Activated CD4-positive, alpha-beta T cell treated with anti-CD3 and anti-CD28 coated beads, Interleukin-2, Interleukin-4, amounts not matched to agents 100 ng/mL and 50 ng/mL, durations not matched to agents 16 hours and 8 hours (primary cell): ENCODE measurements around the gene STK11IP.

Experiments
- DNase-seq: peaks from one replicate; pipeline ENCODE4 v3.0.0-alpha.2; 2020; ENCODE audit warnings: low spot score

Gene STK11IP

DNA sequence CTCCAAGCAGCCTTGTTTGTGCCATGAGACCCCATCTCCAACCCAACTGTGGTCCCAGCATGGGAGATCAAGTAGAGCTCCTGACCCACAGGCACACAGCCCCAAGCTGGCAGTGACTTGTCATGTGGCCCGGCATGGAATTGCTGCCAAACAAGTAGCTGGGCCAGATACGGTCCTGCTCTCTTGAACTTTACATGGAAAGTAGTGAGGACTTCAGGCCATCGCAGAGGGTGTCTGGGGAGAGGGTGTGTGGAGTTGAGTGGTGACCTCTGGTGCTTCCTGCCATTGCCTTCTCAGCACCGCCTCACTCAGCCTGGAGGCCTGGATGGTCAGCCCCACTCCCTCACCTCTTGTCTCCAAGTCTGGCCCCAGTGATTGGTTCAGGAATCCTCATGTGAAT is 18.9 kb downstream of the STK11IP start:
- no peak for DNase-seq

- DNase-seq: no peak
These were observed 21.1 kb downstream of the STK11IP start for GRCh38 chr2:219618733-219619122.

- DNase-seq: no peak
These were observed 21.6 kb downstream of the STK11IP start for GRCh38 chr2:219619235-219619634.

GRCh38 chr2:219620546-219620945 is 22.9 kb downstream of the STK11IP start:
- no peak for DNase-seq

DNA sequence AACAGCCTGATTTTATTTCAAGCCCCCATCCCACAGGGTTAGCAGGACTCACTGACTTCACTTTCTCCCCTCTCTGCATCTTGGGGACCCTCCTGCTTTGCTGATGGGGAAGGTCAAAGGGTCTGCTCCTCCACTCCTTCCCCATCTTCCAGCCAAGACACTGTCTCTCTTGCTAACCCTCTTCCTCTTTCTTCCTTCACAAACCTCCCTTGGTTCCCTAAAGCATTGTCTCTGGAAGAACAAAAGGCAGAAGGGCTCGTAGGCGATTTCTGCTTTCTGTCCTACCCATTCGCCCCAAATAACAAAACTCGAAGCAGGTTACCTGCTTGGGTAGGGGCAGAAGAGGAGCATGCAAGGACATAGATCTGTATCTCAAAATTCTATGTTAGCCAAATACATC is 24.3 kb downstream of the STK11IP start:
- no peak for DNase-seq

DNA sequence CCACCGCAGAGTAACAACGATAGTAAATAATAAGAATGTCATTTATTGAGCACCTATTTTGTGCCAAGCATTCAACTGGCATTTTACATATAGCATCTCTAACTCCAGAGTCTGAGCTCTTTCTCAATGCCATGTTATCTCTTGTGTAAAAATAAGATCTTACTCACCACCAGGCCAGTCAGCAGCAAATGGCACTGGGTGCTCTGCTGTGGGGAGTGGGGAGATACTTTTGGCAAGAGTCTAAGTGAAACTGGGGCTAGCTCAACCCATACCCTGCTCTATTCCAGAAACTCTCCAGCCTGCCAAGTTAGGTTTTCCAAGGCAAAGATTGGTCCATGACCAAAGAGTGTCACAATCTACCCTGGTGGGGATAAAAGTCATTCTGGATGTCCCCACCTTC is 24.8 kb downstream of the STK11IP start:
- no peak for DNase-seq

- no peak for DNase-seq
These were observed 26.9 kb downstream of the STK11IP start for GRCh38 chr2:219624565-219624964.

DNA sequence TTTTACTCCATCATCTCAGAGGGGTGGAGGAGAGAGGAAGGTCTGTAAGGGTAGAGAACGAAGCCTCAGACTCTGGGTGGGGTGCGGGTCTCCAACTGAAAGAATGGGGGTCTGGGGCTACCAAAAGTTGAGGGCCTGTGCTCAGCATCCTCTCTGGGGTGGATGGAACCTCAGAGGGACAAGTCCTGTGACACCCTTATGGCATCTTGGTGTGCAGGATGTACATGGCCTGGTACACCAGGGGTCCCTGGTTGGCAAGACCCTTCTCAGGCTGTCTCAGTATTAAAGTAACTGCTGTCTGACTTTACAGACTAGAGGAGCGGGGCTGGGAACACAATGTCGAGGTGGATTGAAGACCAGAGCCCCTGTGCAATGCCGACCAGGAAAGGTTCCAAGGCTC is 27.5 kb downstream of the STK11IP start:
- no peak for DNase-seq

DNA sequence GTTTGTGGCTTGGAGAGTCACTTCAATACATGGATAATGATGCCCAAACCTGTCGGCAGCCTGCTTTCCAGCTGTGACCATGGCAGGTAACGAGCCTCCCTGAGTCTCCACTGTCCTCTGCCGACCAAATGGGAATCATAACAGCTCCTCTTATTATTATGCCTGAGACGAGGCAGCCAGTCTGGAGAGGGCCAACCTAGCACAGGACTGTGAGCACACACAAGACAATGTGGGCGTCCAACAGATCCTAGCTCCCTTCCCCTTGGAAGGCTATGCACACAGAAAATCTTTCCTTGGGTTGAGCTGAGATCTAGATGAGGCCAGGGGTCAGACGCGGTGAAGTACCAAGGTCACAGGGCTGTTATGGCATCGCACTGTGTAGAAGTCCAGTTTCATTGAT is 28.9 kb downstream of the STK11IP start:
- DNase-seq: no peak

DNA sequence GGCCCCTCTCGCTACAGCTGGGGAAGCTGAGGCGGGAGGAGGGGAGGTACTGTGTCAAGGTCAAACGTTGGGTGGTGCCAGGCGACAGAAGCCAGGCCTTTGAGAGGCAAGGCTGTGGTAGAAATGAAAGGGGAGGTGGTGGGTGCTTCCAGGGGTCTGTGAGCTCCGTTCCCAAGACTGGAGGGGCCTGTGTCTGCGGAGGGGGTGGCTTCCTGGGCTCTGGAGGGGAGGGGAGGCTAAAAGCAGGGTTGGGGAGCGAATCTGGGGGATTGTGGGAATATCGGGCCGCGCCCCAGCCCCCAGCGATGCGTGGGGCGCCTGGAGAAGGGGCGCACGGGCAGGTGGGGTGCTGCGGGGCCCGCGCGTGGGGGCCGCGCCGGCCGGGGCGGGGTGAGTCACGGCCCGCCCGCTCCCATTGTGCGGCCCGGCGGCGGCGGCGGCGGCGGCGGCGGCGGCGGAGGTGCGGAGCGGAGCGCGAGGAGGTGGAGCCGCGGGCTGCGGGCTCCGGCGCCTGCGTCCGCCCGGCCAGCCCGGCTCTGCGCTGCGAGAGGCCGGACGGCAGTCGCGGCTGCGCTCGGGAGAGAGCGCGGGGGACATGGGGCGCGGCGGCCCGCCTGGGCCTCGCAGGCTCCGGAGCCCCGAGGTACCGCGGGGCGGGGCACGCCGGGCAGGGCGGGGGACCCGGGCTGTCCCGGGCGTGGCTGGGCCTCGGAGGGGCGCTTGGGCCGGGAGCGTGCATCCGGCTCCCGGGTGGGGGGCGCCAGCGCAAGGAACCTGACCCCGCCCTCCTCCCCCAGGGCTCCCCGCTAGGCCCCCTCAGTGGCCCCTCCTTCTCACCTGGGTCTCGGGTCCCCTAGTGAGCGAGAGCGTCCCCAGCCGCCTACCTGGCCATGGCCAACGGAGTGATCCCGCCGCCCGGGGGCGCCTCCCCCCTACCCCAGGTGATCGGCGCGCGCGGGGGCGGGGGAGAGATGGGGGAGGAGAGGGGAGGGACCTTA is 29.7 kb downstream of the STK11IP start, which contains the start of gene SLC4A3:
Gene SLC4A3, plus strand, starts transcription at position 528 of the 998 bp plus-strand sequence. Its CDS starts 363 bp downstream, at position 891.
- no peak for DNase-seq

GRCh38 chr2:219628235-219628985 is 30.8 kb downstream of the STK11IP start:
- DNase-seq: no peak

GRCh38 chr2:219628986-219629901 is 31.6 kb downstream of the STK11IP start:
- DNase-seq: no peak

GRCh38 chr2:219629976-219630695 is 32.5 kb downstream of the STK11IP start:
- no peak for DNase-seq

- DNase-seq: no peak
These were observed 33.2 kb downstream of the STK11IP start for GRCh38 chr2:219630770-219631405.

DNA sequence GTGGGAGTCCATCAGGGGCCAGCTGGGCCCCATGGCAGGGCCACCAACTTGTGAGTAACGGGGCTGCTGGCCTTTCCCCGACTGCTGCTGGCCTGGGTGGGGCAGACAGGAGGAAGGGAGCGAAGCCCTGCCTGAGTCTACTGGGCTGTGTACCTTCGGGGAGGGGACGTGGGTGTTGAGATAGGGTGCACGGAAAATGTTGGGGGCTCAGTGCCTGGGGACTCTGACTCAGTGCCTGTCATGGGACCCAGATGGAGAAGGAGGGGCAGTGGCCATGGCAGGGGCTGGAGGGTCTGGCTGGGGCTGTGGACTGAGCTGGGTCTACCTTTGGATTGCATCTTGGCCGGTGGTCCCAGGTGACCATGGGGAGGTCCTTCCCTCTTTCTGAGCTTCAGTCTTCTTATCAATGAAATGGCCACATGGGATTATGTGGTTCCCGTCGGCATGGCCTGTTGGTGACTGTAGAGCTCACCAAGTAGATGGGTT is 33.8 kb downstream of the STK11IP start:
- no peak for DNase-seq

DNA sequence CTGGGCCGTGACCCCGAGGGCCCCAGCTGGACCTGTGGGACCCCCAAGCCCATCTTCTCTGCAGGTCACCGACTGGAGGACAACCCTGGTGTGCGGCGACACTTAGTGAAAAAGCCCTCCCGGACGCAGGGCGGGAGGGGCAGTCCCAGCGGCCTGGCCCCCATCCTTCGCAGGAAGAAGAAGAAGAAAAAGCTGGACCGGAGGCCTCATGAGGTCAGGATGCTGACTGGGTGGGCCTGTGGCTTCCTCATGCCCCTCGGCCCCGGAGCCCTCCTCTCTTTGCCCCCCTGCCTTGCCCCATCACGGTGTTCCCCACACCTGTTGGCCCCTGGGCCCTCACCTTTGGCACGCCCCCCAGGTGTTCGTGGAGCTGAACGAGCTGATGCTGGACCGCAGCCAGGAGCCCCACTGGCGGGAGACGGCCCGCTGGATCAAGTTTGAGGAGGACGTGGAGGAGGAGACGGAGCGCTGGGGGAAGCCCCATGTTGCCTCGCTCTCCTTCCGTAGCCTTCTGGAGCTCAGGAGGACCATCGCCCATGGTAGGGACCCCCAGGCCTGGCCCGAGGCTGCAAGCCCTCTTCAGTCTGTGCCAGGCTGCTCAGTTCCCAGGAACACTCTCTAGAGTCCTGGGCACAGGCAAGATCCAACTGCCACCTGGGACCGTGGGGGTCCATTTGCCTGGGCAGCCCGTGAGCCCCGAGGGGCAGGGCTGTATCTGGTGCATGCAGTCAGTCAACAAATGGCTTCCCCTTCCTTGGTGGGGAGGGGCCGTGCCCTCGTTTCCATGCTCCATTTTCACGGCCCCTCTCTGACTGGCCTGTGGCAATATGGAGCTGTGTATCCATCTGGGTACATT is 34.5 kb downstream of the STK11IP start:
- no peak for DNase-seq

- no peak for DNase-seq
These were observed 35.1 kb downstream of the STK11IP start for GRCh38 chr2:219632760-219633105.

- DNase-seq: no peak
These were observed 35.8 kb downstream of the STK11IP start for GRCh38 chr2:219633276-219634065.
